B cell (primary cell): ENCODE results near the gene PDCD5. TPM values are rescaled to one million over a fixed set of nuclear protein-coding genes. Genes with fewer than 3 reads are reported as not detected.

Experiments
- ATAC-seq: fragments of 200-7000 bp; cut with Tn5 transposase; one replicate; pipeline ENCODE4 v1.10.0; 2021; ENCODE audit warnings: low read depth, mild to moderate bottlenecking, moderate number of reproducible peaks, moderate library complexity
- CTCF ChIA-PET: fragments of 350-600 bp; sonication (Branson Sonifier 250); formaldehyde crosslinking; loops from one replicate; lab custom pipeline; 2021; ENCODE audit warnings: antibody characterized with exemption, inconsistent platforms; lab: Charles Lee
- POLR2A ChIA-PET: fragments of 350-600 bp; sonication (Branson Sonifier 250); formaldehyde crosslinking; loops from one replicate; lab custom pipeline; 2021; ENCODE audit warnings: antibody characterized with exemption; lab: Charles Lee
- DNase-seq: peaks from one replicate; pipeline ENCODE4 v3.0.0; 2013
- H2AFZ ChIP-seq: 2 replicates; pipeline ENCODE4 v1.6.1; 2012; ENCODE audit warnings: mild to moderate bottlenecking, low read depth, low read length; ENCODE audit not compliant: insufficient read depth, poor library complexity, severe bottlenecking
- H3K27ac ChIP-seq, 2 donors: 1 replicate in 1 of 2; 2 replicates in 1 of 2; pipeline ENCODE4 v1.5.1; 2012 to 2013; ENCODE audit warnings: low read length in 2 of 2, mild to moderate bottlenecking in 2 of 2, moderate library complexity in 1 of 2
- H3K27me3 ChIP-seq, 4 experiments: fragments of 200-600 bp in 1 of 4; sonication (generic) in 1 of 4; replicated peaks in 1 of 4; 1 replicate in 2 of 4; 2 replicates in 2 of 4; pipeline versions ENCODE4 v1.6.1 to v1.7.0; 2013 to 2016; ENCODE audit warnings: low read length in 3 of 4, mild to moderate bottlenecking in 2 of 4, mixed read lengths in 1 of 4, moderate library complexity in 1 of 4; ENCODE audit not compliant: insufficient read depth in 4 of 4, control insufficient read depth in 3 of 4; ENCODE audit errors: control extremely low read depth in 1 of 4
- H3K36me3 ChIP-seq, 2 experiments: replicated peaks in 1 of 2; 1 replicate in 1 of 2; 2 replicates in 1 of 2; pipeline versions ENCODE4 v1.6.1 to v1.7.1; 2013; ENCODE audit warnings: low read length in 1 of 2; ENCODE audit not compliant: insufficient read depth in 2 of 2, control insufficient read depth in 1 of 2; ENCODE audit errors: control extremely low read depth in 1 of 2, extremely low read depth in 1 of 2
- H3K4me1 ChIP-seq, 2 donors: fragments of 200-600 bp in 1 of 2; sonication (generic) in 1 of 2; 1 replicate in 1 of 2; 2 replicates in 1 of 2; pipeline versions ENCODE4 v1.5.1 to v1.6.1; 2013 to 2017; ENCODE audit warnings: low read length in 2 of 2; ENCODE audit not compliant: control insufficient read depth in 2 of 2, insufficient read depth in 2 of 2
- H3K4me2 ChIP-seq: replicated peaks from 2 replicates; pipeline ENCODE3; 2012; ENCODE audit warnings: mild to moderate bottlenecking, low read depth, low read length; ENCODE audit not compliant: poor library complexity, severe bottlenecking
- H3K4me3 ChIP-seq, 5 experiments: fragments of 200-600 bp in 1 of 5; sonication (generic) in 1 of 5; 1 replicate in 3 of 5; 2 replicates in 2 of 5; pipeline versions ENCODE4 v1.5.1 to v1.7.0; 2011 to 2016; ENCODE audit warnings: low read length in 4 of 5, mild to moderate bottlenecking in 4 of 5, low read depth in 2 of 5, control low read depth in 1 of 5, moderate library complexity in 1 of 5; ENCODE audit not compliant: insufficient read depth in 1 of 5; ENCODE audit errors: control extremely low read depth in 1 of 5, extremely low read depth in 1 of 5
- H3K79me2 ChIP-seq: fragments of 200-600 bp; sonication (generic); one replicate; pipeline ENCODE4 v1.6.0; 2016; ENCODE audit warnings: low read length; ENCODE audit not compliant: control insufficient read depth, insufficient read depth
- H3K9ac ChIP-seq: fragments of 200-600 bp; sonication (generic); 2 replicates; pipeline ENCODE4 v1.6.1; 2017; ENCODE audit warnings: mild to moderate bottlenecking, low read length, moderate library complexity
- H3K9me3 ChIP-seq, 3 donors: one replicate each; pipeline versions ENCODE4 v1.6.1 to v1.7.1; 2013; ENCODE audit warnings: low read length in 2 of 3; ENCODE audit not compliant: control insufficient read depth in 2 of 3, insufficient read depth in 1 of 3; ENCODE audit errors: control extremely low read depth in 1 of 3
- H4K20me1 ChIP-seq: 2 replicates; pipeline ENCODE4 v1.6.0; 2012; ENCODE audit warnings: mild to moderate bottlenecking, low read length; ENCODE audit not compliant: insufficient read depth, control insufficient read depth, poor library complexity, severe bottlenecking
- H3K27ac Mint-ChIP-seq: one replicate; pipeline ENCODE4 v1.8.0; 2021; ENCODE audit warnings: mixed read lengths
- H3K27me3 Mint-ChIP-seq: one replicate; pipeline ENCODE4 v1.8.0; 2021; ENCODE audit warnings: mixed read lengths
- H3K4me1 Mint-ChIP-seq: one replicate; pipeline ENCODE4 v1.8.0; 2021; ENCODE audit warnings: mixed read lengths
- H3K4me3 Mint-ChIP-seq: one replicate; pipeline ENCODE4 v1.8.0; 2021; ENCODE audit warnings: mixed read lengths
- H3K9me3 Mint-ChIP-seq: one replicate; pipeline ENCODE4 v1.8.0; 2022; ENCODE audit warnings: mixed read lengths; ENCODE audit not compliant: insufficient read depth
- EZH2 ChIP-seq: IDR thresholded peaks from 2 replicates; pipeline ENCODE4 v1.6.1; 2012; ENCODE audit warnings: borderline replicate concordance, low read depth, mild to moderate bottlenecking, moderate library complexity, low read length; ENCODE audit not compliant: insufficient read depth, poor library complexity, severe bottlenecking
- whole genome bisulfite sequencing: methylation state at CpG from one replicate; pipeline ENCODE4 v1.1.5; 2013; ENCODE audit warnings: missing lambda C conversion rate; ENCODE audit not compliant: insufficient coverage; 5-methylcytosine and 5-hydroxymethylcytosine counted together
- intact Hi-C: fragments of 100-400 bp; cut with micrococcal nuclease; formaldehyde crosslinking; loops from one replicate; pipeline ENCODE4 v1.10.0; 2022
- polyA plus RNA-seq: library from polyadenylated mRNA; depleted of rRNA; stranded (reverse); fragments of >200 nt; gene quantifications from 2 replicates; pipeline ENCODE4 v1.2.3, GENCODE V29; 2012
- total RNA-seq, 2 donors: library from RNA; stranded (reverse); fragments of 120-200 nt in 1 of 2; gene quantifications; 1 replicate in 1 of 2; 2 replicates in 1 of 2; pipeline versions ENCODE4 v1.2.3 to v1.2.4, GENCODE V29; 2013 to 2022
- TF ChIP-seq, protein P1 (sequence below): fragments of 200-600 bp; IDR thresholded peaks from one replicate; pipeline ENCODE4 v1.8.0; 2022; ENCODE audit warnings: antibody characterized with exemption, mild to moderate bottlenecking

Gene PDCD5
- total and polyA plus RNA-seq, 2 donors (not counting 1 experiment from before 2014, with no cell fraction given) = 34.8 to 39.5 TPM

GRCh38 chr19:32611161-32611560 lies 30.2 kb downstream of the PDCD5 start:
- Histone ChIP-seq H3K36me3 (peaks cover 5 to 50% of the 10 kb centered on the region in 2 experiments), H3K27ac (no peak overlapping the region), H3K4me3 (no peak overlapping the region), H3K27me3 (no peaks in the 10 kb centered on the region), H3K4me1 (no peaks in the 10 kb centered on the region), H2AFZ (no peak overlapping the region), H3K4me2 (no peak overlapping the region), H3K9me3 (no peaks in the 10 kb centered on the region), H3K9ac (no peak overlapping the region), H3K79me2 (no peaks in the 10 kb centered on the region), H4K20me1 (no peaks in the 10 kb centered on the region)
- POLR2A ChIA-PET = no interaction called here
- no peak for DNase-seq
- ATAC-seq = no peak
- CTCF ChIA-PET = no interaction called here
- no peaks in the 10 kb centered on the region for H3K9me3 Mint-ChIP-seq
- no peak overlapping the region for H3K27ac Mint-ChIP-seq
- 100% methylated on average over 2 of the region's 5 CpGs for WGBS
- no peaks in the 10 kb centered on the region for H3K4me1 Mint-ChIP-seq
- no peaks in the 10 kb centered on the region for H3K27me3 Mint-ChIP-seq
- TF ChIP-seq EZH2 = no peak
- TF ChIP-seq, protein P1, sequence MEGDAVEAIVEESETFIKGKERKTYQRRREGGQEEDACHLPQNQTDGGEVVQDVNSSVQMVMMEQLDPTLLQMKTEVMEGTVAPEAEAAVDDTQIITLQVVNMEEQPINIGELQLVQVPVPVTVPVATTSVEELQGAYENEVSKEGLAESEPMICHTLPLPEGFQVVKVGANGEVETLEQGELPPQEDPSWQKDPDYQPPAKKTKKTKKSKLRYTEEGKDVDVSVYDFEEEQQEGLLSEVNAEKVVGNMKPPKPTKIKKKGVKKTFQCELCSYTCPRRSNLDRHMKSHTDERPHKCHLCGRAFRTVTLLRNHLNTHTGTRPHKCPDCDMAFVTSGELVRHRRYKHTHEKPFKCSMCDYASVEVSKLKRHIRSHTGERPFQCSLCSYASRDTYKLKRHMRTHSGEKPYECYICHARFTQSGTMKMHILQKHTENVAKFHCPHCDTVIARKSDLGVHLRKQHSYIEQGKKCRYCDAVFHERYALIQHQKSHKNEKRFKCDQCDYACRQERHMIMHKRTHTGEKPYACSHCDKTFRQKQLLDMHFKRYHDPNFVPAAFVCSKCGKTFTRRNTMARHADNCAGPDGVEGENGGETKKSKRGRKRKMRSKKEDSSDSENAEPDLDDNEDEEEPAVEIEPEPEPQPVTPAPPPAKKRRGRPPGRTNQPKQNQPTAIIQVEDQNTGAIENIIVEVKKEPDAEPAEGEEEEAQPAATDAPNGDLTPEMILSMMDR = no peak
- intact Hi-C loops = no loop called here
- H3K4me3 Mint-ChIP-seq = no peak overlapping the region

DNA sequence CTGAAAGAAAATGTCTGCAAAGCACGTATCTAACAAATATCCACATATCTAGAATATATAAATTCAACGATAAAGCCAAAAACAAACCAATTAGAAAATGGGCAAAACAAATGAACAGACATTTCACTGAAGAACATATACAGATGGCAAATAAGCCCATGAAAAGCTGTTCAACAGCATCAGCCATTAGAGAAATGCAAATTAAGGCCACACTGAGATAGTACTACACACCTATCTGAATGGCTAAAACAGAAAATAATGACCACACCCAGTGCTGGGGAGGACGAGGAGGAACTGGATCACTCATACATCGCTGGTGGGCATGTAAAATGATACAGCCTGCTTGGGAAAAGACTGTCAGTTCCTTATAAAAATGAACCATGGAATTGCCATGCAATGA lies 32.0 kb downstream of the PDCD5 start:
- Mint-ChIP-seq H3K27ac (no peak overlapping the region), H3K4me3 (no peak overlapping the region), H3K27me3 (no peaks in the 10 kb centered on the region), H3K9me3 (no peaks in the 10 kb centered on the region), H3K4me1 (no peaks in the 10 kb centered on the region)
- ATAC-seq = no peak
- Histone ChIP-seq H2AFZ (no peak overlapping the region), H3K4me3 (no peak overlapping the region), H3K4me2 (no peak overlapping the region), H4K20me1 (no peaks in the 10 kb centered on the region), H3K27me3 (no peaks in the 10 kb centered on the region), H3K36me3 (peaks cover 5 to 48% of the 10 kb centered on the region in 2 experiments), H3K27ac (no peak overlapping the region), H3K9ac (no peak overlapping the region), H3K79me2 (no peaks in the 10 kb centered on the region), H3K4me1 (no peaks in the 10 kb centered on the region), H3K9me3 (no peaks in the 10 kb centered on the region)
- TF ChIP-seq, protein P1 = no peak
- no peak for TF ChIP-seq EZH2
- POLR2A ChIA-PET = no interaction called here
- CTCF ChIA-PET = no interaction called here
- no peak for DNase-seq
- 97% methylated on average over 3 of the region's 4 CpGs for WGBS
- intact Hi-C loops = no loop called here
